GM18909 (cell line): ENCODE results near the gene KLHL36.
A peak's percentile ranks its signal among the peaks of the same experiment; 100 is the strongest.
"Not testable (repeated sequence)": the region's sequence is repeated elsewhere in the genome, so short reads cannot be mapped to it uniquely, and the experiment has no call there.

Source experiments
- ATAC-seq: cut with Tn5 transposase; IDR thresholded peaks from one replicate; pipeline ENCODE4 v1.9.1; 2021; ENCODE audit warnings: mild to moderate bottlenecking; ENCODE audit not compliant: unreplicated experiment, poor library complexity

Gene KLHL36

DNA sequence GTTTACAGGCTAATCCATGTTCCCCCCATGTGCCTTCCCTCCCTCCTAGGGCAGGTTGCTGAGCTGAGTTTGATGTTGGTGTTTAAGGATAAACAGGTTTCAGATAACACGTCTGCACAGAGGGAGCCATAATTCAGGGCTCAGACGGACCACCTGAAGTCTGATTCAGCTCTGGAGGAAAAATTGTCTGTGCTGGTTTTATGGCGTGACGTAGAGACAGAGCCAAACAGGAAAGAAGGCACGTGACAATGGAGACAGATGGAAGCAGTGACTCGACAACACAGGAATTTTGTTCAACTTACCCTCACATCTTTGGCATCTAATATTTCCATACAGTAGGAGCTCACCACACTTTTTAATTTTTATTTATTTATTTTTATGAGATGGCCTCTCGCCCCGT is 40.8 kb downstream of the KLHL36 start:
- ATAC-seq, result no peak

DNA sequence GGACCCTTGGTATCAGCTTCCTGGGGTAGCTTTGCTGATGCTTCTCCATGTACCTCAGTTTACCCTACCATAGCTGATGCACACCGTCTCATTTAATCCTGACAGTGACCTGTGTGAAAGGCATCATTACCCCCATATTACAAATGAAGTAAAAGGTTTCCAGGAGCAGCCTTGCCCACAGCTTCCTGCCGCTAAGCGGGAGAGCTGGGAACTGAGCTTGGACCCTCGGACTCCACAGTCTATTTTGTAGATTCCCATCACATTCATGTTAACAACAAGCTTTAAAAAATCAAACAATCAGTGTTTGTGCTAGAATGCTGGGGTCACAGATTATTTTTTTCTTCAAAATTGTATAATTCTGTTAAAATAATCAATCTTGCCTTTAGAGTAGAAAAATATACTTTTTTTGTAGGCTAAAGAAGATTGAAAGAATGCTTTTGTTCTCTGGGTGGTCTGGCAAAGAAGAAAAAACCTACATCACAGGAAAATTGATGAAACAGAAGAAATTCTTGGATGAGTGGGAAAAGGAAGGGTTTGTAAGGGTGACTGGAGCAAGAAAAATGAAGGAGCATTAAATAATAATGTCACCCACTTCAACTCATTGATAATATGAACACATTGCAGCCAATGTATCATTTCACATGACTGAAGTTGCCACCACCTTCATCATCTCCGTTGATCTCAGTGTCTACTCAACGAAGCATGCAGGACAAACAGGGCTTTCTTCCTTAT is 41.9 kb downstream of the KLHL36 start:
- no peak for ATAC-seq

DNA sequence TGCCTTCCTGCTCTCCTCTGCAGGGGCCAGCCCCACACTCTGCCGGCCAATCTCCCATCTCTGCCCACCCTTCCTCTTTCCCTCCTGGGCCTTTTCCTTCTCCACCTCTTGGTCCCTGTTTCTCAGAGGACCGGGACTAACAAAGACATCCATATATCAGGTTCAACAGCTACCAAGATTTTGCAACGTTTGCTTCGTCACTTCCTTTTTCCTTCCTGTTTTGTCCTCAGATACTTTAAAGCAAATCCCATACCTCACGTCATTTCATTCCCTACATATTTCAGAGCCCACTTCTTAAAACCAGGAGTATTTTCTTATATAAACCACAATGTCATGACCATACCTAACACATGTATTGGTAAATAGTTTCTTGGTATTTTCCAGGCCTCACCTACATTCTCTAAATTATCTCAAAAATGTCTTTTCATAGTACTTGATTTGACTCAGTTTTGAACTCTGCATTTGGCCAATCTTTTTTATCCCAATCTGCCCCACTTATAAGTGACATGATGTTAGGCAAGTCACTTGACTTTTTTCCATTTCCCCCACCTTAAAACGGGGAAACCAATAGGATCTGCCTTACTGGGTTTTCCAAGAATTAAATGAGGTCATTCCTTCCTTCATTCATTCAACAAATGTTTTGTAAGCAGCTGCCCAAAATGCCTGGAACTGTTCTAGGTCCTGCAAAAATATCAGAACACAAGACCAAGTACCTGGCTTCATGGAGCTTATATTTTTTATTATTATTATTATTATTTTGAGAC is 44.3 kb downstream of the KLHL36 start:
- no peak for ATAC-seq

DNA sequence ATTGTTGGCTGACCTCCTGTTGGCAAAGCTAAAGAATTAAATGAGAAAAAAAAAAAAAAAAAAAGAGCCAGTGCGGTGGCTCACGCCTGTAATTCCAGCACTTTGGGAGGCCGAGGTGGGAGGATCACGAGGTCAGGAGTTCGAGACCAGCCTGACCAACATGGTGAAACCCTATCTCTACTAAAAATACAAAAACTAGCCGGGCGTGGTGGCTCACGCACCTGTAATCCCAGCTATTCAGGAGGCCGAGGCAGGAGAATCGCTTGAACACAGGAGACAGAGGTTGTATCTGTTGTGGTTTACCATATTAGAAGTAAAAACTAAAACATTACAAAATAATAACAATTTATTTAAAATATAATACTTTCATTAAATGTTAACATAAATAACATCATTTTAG is 45.6 kb downstream of the KLHL36 start:
- ATAC-seq, result not testable (repeated sequence)

DNA sequence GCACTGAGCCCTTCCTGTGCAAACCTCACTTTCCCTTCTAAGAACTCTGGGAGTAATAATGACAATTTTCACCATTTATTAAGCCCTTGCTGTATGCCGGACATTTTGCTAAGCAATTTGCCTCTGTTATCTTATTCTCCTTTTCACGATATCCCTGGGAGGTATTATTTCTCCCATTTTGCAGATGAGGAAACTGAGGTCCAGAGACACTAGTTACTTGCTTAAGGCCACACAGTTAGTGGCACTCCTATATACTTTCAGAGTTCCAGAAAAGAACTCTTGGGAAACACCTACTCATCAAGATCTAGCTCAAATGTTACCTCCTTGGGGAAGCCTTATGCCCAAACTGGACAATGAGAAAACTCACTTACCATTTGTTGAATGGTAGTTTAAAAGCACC is 46.7 kb downstream of the KLHL36 start:
- no peak for ATAC-seq

DNA sequence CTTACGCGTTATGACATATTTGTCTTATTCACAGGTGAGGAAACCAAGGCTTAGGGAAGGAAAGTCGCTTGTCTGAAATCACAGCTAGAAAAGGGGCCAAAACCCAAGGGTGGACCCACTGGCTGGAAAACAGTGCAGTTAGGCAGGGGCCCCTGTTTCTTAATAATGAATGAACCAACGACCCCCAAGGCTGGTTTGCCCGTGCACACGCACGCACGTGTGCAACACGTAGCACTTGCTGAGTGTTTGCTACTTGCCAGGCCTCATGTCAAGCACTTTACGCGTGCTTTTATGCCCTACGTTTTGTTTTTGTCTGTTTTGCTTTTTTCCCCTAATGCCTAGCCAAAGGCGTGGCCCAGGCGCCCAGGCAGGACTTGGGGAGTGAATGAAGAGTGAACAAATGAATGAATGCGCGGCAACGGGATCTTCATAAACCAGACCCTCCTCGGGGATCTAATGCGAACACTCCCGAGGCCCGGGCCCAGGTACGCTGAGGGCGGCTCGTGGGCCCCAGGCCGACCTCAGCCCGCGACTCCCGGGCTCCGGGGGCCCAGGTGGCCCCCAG is 50.9 kb downstream of the KLHL36 start:
- no peak for ATAC-seq

DNA sequence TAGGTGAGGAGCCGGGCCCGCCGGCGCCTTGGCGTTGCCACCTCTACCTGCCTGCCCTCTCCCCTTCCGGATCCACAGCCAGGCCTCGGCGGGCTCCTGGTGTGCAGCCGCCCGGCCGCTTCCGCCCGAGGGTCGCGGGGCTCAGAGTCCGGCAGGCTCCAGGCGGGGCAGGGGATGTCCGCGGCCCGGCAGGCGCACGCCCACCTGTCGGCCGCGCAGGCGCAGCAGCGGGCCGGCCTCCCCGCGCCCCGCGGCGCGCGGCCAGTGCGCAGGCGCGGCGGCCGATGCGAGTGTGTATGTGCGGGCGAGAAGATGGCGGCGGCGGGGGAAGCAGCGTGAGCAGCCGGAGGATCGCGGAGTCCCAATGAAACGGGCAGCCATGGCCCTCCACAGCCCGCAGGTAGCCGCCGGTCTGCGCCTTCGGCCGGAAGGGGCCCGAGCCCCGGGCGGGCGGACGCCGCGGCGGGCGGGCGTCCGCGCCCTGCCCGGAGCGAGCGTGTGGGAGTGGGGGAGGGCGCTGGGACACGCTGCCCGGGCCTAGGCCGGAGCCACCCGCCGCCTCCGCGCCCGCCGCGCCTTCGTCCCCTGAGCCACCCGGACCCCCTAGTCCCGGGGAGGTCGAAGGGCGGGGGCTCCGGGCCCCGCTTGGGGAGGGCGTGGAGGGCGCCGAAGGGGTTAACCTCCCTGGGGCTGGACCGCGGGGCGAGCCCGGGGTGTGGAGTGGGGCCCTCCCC is 51.6 kb downstream of the KLHL36 start, which contains the start of gene USP10:
Gene USP10, plus strand, starts transcription at position 289 of the 734 bp plus-strand sequence. Its CDS starts 91 bp downstream, at position 380.
- peak; percentile 71 for ATAC-seq

DNA sequence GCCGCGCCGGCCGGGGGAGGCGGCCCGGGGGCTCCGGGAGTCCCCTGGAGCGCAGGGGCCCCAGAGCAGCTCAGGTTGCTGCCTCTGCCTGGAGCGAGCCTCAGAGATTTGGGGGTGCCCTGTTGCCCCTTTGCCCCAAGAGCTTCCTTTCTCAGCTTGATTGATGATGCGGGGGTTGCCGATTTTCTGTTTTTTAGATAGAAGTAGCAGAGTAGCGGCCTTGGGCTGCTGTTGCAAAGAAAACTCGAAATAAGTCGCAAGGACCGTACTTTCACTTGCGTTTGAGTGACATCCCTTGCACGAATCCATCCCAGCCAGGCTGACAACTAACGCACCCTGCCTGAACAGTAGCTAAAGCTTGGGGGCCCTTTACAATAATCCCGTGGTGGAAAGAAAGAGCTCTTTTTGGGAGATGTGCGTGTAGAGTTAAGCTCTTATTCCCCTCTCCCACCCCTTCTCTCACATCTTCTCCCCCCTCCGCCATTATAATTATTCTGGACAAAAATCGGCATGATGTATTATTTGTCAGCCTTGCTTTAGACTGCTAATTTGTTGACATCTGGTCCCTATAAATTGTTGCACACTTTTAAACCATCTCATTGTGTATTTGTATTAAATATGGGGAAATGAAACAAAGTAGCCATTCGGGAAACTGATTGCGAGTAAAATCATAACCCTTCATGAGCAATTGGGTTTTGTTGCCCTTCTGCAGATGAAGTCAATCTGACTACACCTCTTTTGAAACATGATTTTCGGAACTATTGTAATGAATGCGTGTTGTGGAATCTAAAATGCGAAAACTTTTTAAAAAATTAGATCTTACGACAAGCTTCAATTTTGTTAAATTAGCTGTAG is 52.4 kb downstream of the KLHL36 start:
- peak; percentile 29 for ATAC-seq

DNA sequence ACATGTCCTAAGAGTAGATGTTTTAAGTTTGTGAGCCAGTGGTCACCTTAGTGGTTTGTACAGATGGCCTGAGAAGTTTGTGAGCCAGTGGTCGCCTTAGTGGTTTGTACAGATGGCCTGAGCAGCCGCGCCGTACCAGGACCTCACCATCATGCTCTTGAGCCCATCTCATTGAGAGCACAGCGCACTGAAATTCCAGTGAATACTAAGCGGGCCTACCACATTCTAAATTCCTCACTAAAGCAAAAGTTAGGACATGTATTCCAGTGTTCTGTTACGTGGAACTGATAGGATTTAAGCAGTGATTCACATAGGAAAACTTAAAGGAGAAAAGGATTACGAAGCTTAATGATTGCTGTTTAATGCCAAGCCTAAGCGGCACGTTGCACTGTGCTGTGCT is 55.4 kb downstream of the KLHL36 start:
- ATAC-seq, result no peak

DNA sequence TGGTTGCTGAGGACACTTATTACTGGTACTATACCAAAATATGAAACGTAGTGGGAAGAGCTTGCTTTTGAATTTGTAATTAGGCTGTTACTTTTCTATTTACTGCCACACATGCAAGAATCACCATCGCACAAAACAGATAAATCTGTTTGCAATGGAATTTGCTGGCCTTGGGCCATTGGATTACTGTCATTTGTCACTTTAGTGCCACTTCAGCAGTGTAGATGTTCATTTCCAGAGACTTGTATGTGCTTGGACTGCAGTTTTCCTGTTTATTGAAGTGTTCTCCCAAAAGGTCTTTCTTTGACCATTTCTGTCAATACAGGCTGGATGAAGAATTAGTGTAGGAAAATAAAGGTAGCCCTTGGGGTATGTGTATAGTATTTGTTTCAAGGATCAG is 55.9 kb downstream of the KLHL36 start:
- no peak for ATAC-seq

DNA sequence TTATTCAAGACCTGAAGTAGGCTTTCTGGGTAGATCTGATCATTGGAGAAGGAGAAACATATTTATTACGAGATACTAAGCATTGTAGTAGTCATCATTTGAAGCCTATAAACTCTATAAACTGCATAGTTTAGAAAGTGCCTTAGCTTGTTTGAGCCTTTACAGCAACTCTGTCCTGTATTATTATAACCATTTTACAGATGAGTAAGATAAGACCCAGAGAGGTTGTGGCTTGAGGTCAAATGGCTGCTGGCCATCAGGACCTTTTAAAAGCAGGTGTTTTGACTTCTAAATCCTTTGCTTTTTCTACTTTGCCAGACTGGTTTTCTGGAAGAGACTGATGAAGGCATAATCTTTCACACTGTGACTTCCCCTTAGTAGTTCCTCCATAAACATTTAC is 58.5 kb downstream of the KLHL36 start:
- ATAC-seq, result no peak

DNA sequence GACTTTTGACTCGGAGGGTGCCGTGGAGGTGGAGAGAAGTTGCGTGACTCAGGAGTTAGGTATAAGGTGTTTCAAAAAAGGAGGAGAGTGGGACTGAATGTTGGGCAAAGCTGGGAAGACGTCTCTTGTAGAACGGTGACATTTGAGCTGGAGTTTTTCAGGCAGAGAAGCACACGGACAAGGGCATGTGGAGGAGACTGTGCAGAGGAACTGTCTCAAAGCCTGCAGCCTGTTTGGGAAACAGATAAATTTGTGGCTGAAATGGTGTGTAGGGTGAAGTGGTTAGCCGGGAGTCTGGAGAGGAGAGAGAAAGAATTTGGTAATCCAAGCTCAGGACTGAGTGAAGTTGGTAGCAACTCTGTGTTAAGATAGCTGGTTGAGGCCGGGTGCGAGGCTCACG is 61.3 kb downstream of the KLHL36 start:
- no peak for ATAC-seq

DNA sequence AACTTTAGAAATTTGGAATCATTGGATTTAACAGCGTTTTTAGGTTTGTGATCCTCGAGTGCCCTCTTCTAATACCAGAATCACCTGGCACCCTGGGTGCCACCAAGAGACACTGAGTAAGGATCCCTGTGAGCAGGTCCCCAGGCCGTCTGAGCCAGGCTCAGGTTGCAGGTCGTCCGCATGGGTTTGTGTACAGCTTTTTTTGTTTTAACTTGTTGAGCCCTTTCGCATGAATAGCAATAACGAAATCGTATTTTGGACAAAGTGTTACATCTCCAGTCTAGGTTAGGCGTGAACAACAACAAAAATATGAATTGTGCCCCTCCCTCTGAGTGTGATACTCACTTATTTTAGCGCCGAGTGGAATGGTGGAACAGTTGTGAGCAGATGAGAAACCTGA is 62.4 kb downstream of the KLHL36 start:
- no peak for ATAC-seq
